Measurements from ENCODE around the gene TMA16. TPM values are rescaled to one million over a fixed set of nuclear protein-coding genes. Genes with fewer than 3 reads are reported as not detected.

The TMA16 gene
- total and polyA plus RNA-seq, 2 donors (not counting 1 experiment from before 2014, with no cell fraction given), result 21.0 to 21.5 TPM

DNA sequence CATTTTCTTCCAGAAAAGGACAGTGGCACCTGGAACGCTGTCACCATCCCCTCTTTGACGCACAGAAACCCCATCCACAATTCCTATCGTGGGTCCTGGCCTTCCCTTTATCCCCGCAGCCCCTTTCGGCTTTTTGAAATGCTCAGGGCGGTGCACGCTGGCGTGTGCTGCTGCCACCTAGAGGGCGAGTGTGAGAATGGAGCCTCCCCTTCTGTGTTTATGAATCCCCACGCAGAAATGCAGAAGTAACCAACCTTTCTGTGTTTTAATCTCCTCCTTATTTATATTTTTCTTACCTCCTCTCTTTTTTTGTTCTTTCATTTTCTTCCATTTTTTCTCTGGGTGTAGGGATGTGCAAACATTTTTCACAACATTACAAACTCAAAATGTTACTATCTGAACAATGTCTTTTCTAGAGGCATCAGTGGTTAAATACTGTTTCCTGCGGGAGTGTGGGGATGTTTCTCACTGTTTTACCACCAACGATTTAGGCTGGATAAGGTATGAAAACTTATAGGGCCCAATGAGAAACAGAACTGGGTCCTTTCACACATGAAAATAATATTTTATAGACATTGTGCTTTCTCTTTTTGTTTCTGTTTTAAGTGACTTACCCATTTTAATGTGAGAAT, 50.0 kb downstream of the TMA16 start:
- H3K4me2 ChIP-seq (ENCODE audit: extremely low read depth, insufficient read depth, low read length), result peak overlapping the region; percentile 77
- no peak overlapping the region for H3K27ac ChIP-seq (ENCODE audit: insufficient read depth, low read length)
- no peaks in the 10 kb centered on the region for H3K27me3 ChIP-seq (ENCODE audit: control insufficient read depth, insufficient read depth, low read length)
- peaks cover 7% of the 10 kb centered on the region for H3K4me1 ChIP-seq (ENCODE audit: control insufficient read depth, extremely low read depth, insufficient read depth, low read length)
- peak; percentile 36 to 55 for DNase-seq (ENCODE audit: low read depth in 2 of 2)
- H3K9ac ChIP-seq (ENCODE audit: insufficient read depth, low read length), result no peak overlapping the region
- no peaks in the 10 kb centered on the region for H3K9me3 ChIP-seq (ENCODE audit: control insufficient read depth, insufficient read depth, low read depth, low read length)
- peak overlapping the region in 3 of 4 experiments; percentile 22 to 55 (median 44) for H3K4me3 ChIP-seq (replicated peaks in 1 of 4; ENCODE audit: control extremely low read depth in 1 of 4, insufficient read depth in 1 of 4, low read depth in 3 of 4, low read length in 4 of 4)
- H3K79me2 ChIP-seq (ENCODE audit: control insufficient read depth, insufficient read depth, low read length), result no peaks in the 10 kb centered on the region
- no peaks in the 10 kb centered on the region for H4K20me1 ChIP-seq (ENCODE audit: control insufficient read depth, extremely low read depth, insufficient read depth, low read length)
- no peaks in the 10 kb centered on the region for H3K36me3 ChIP-seq (ENCODE audit: control insufficient read depth, insufficient read depth, low read length)
- peak overlapping the region; percentile 85 for H2AFZ ChIP-seq (ENCODE audit: low read length)
- TF ChIP-seq EZH2 (IDR thresholded peaks at IDR 0.05; ENCODE audit: low read length, missing control alignments), result no peak
- TF ChIP-seq, protein P1, sequence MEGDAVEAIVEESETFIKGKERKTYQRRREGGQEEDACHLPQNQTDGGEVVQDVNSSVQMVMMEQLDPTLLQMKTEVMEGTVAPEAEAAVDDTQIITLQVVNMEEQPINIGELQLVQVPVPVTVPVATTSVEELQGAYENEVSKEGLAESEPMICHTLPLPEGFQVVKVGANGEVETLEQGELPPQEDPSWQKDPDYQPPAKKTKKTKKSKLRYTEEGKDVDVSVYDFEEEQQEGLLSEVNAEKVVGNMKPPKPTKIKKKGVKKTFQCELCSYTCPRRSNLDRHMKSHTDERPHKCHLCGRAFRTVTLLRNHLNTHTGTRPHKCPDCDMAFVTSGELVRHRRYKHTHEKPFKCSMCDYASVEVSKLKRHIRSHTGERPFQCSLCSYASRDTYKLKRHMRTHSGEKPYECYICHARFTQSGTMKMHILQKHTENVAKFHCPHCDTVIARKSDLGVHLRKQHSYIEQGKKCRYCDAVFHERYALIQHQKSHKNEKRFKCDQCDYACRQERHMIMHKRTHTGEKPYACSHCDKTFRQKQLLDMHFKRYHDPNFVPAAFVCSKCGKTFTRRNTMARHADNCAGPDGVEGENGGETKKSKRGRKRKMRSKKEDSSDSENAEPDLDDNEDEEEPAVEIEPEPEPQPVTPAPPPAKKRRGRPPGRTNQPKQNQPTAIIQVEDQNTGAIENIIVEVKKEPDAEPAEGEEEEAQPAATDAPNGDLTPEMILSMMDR (conservative IDR thresholded peaks at IDR 0.05 in 1 of 2, IDR thresholded peaks at IDR 0.05 in 1 of 2; ENCODE audit: low read depth in 1 of 2, low read length in 2 of 2), result peak; percentile 95 to 97

DNA sequence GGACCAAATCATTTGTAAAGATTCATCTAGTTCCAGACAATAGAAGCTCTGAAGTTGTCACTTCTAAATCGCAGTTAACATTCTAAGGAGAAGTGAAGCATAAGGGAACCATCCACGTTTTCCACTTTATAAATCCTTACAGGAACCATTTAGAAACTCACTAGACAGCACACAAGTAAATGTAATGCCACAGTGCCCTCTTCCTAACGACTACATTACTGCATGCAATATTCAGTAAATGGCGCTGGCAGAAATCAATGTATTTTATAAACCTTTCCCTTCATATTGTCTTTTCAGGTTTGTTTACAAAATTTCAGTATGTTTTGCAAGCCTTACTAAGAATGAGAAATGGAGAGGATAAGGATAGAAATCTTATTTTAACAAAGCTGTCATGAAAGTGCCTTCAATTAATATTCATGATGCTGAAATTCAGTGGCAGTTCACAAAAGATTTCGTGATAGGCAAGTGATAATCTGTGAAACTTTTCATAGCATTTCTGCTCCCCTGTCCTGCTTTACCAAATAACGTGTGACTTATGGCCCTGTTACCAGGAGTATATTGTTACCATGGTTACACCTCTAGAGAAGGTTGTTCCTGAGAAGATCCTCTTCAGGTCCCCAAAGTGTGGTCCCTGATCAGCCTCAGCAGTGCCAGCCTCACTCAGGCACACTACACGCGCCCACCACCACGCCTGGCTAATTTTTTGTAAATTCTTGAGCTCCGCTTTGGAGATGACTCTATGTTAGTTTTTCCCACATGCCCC, 54.2 kb downstream of the TMA16 start:
- H3K36me3 ChIP-seq (ENCODE audit: control insufficient read depth, insufficient read depth, low read length), result no peaks in the 10 kb centered on the region
- H3K27me3 ChIP-seq (ENCODE audit: control insufficient read depth, insufficient read depth, low read length), result no peaks in the 10 kb centered on the region
- no peak overlapping the region for H2AFZ ChIP-seq (ENCODE audit: low read length)
- H3K4me3 ChIP-seq (replicated peaks in 1 of 4; ENCODE audit: control extremely low read depth in 1 of 4, insufficient read depth in 1 of 4, low read depth in 3 of 4, low read length in 4 of 4), result no peak overlapping the region
- no peak overlapping the region for H3K4me2 ChIP-seq (ENCODE audit: extremely low read depth, insufficient read depth, low read length)
- no peaks in the 10 kb centered on the region for H4K20me1 ChIP-seq (ENCODE audit: control insufficient read depth, extremely low read depth, insufficient read depth, low read length)
- no peaks in the 10 kb centered on the region for H3K79me2 ChIP-seq (ENCODE audit: control insufficient read depth, insufficient read depth, low read length)
- no peaks in the 10 kb centered on the region for H3K4me1 ChIP-seq (ENCODE audit: control insufficient read depth, extremely low read depth, insufficient read depth, low read length)
- H3K9me3 ChIP-seq (ENCODE audit: control insufficient read depth, insufficient read depth, low read depth, low read length), result no peaks in the 10 kb centered on the region
- no peak for TF ChIP-seq EZH2 (IDR thresholded peaks at IDR 0.05; ENCODE audit: low read length, missing control alignments)
- TF ChIP-seq, protein P1 (conservative IDR thresholded peaks at IDR 0.05 in 1 of 2, IDR thresholded peaks at IDR 0.05 in 1 of 2; ENCODE audit: low read depth in 1 of 2, low read length in 2 of 2), result peak; percentile 59 to 70
- H3K27ac ChIP-seq (ENCODE audit: insufficient read depth, low read length), result no peak overlapping the region
- no peak overlapping the region for H3K9ac ChIP-seq (ENCODE audit: insufficient read depth, low read length)
- peak; percentile 51 to 78 for DNase-seq (ENCODE audit: low read depth in 2 of 2)

DNA sequence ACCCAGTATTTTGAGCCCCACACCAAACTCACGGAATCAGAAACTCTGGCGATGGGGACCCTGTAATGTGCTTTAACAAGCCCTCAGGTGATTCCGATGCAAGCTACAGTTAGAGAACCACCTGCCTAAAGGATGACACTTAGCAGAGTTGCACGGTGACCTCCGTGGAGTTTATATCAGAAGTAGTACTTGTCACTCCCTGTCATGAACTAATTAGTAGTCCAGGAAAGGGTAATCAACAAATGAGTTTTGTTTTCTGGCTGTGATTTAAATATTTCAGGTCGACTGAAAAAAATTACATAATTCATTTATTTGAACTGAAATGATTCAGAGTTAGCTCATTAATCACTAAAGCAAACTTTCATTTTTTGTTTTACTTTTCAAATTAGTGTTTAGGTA, 56.4 kb downstream of the TMA16 start:
- H3K4me3 ChIP-seq (replicated peaks in 1 of 4; ENCODE audit: control extremely low read depth in 1 of 4, insufficient read depth in 1 of 4, low read depth in 3 of 4, low read length in 4 of 4), result no peak overlapping the region
- H3K27me3 ChIP-seq (ENCODE audit: control insufficient read depth, insufficient read depth, low read length), result no peaks in the 10 kb centered on the region
- no peak for DNase-seq (ENCODE audit: low read depth in 2 of 2)
- H3K79me2 ChIP-seq (ENCODE audit: control insufficient read depth, insufficient read depth, low read length), result no peaks in the 10 kb centered on the region
- H2AFZ ChIP-seq (ENCODE audit: low read length), result no peak overlapping the region
- H3K4me1 ChIP-seq (ENCODE audit: control insufficient read depth, extremely low read depth, insufficient read depth, low read length), result no peaks in the 10 kb centered on the region
- H3K9me3 ChIP-seq (ENCODE audit: control insufficient read depth, insufficient read depth, low read depth, low read length), result no peaks in the 10 kb centered on the region
- H3K9ac ChIP-seq (ENCODE audit: insufficient read depth, low read length), result no peak overlapping the region
- H3K27ac ChIP-seq (ENCODE audit: insufficient read depth, low read length), result no peak overlapping the region
- H4K20me1 ChIP-seq (ENCODE audit: control insufficient read depth, extremely low read depth, insufficient read depth, low read length), result no peaks in the 10 kb centered on the region
- no peaks in the 10 kb centered on the region for H3K36me3 ChIP-seq (ENCODE audit: control insufficient read depth, insufficient read depth, low read length)
- TF ChIP-seq, protein P1 (conservative IDR thresholded peaks at IDR 0.05 in 1 of 2, IDR thresholded peaks at IDR 0.05 in 1 of 2; ENCODE audit: low read depth in 1 of 2, low read length in 2 of 2), result no peak
- no peak for TF ChIP-seq EZH2 (IDR thresholded peaks at IDR 0.05; ENCODE audit: low read length, missing control alignments)
- no peak overlapping the region for H3K4me2 ChIP-seq (ENCODE audit: extremely low read depth, insufficient read depth, low read length)
